Thymus (tissue), 11 donors: Measurements from ENCODE around the gene AUP1. TPM values are rescaled to one million over a fixed set of nuclear protein-coding genes. Genes with fewer than 3 reads are reported as not detected.

ENCODE experiments used
- DNase-seq, 9 donors: peaks; one replicate each; pipeline ENCODE4 v3.0.0-alpha.2; 2013; ENCODE audit warnings: low spot score in 9 of 9, low read depth in 6 of 9, missing footprints in 1 of 9
- H3K27ac ChIP-seq, 2 donors: one replicate each; pipeline ENCODE4 v1.5.1; 2013; ENCODE audit warnings: control low read depth in 1 of 2, low read depth in 1 of 2, low read length in 1 of 2, mild to moderate bottlenecking in 1 of 2, moderate library complexity in 1 of 2
- H3K27me3 ChIP-seq, 2 donors: one replicate each; pipeline ENCODE4 v1.5.1; 2013; ENCODE audit warnings: low read length in 1 of 2; ENCODE audit not compliant: control insufficient read depth in 2 of 2, insufficient read depth in 1 of 2
- H3K36me3 ChIP-seq, 2 donors: one replicate each; pipeline ENCODE4 v1.5.1; 2013; ENCODE audit warnings: low read length in 1 of 2, mild to moderate bottlenecking in 1 of 2, moderate library complexity in 1 of 2; ENCODE audit not compliant: control insufficient read depth in 2 of 2, insufficient read depth in 2 of 2
- H3K4me1 ChIP-seq, 2 donors: one replicate each; pipeline ENCODE4 v1.5.1; 2013; ENCODE audit warnings: low read length in 2 of 2; ENCODE audit not compliant: control insufficient read depth in 2 of 2, insufficient read depth in 2 of 2
- H3K4me3 ChIP-seq, 2 donors: one replicate each; pipeline ENCODE4 v1.5.1; 2013; ENCODE audit warnings: low read length in 2 of 2, control low read depth in 1 of 2, mild to moderate bottlenecking in 1 of 2
- H3K9me3 ChIP-seq, 2 donors: one replicate each; pipeline ENCODE4 v1.5.1; 2013; ENCODE audit warnings: low read length in 1 of 2, mild to moderate bottlenecking in 1 of 2; ENCODE audit not compliant: control insufficient read depth in 2 of 2, insufficient read depth in 1 of 2
- WGBS: extraction: QIAGEN DNeasy Blood & Tissue Kit; methylation state at CpG from one replicate; pipeline ENCODE4 v1.1.7; 2013; 5-methylcytosine and 5-hydroxymethylcytosine counted together
- polyA plus RNA-seq: library from polyadenylated mRNA; stranded (reverse); fragments of 200-250 nt; gene quantifications from one replicate; pipeline ENCODE4 v1.2.3, GENCODE V29; 2013
- total RNA-seq: library from RNA; stranded (reverse); fragments of 120-200 nt; gene quantifications from one replicate; pipeline ENCODE4 v1.2.4, GENCODE V29; 2013
- donor health status: healthy.

Gene AUP1
- total and polyA plus RNA-seq, 2 donors, result 59.5 to 208 TPM

DNA sequence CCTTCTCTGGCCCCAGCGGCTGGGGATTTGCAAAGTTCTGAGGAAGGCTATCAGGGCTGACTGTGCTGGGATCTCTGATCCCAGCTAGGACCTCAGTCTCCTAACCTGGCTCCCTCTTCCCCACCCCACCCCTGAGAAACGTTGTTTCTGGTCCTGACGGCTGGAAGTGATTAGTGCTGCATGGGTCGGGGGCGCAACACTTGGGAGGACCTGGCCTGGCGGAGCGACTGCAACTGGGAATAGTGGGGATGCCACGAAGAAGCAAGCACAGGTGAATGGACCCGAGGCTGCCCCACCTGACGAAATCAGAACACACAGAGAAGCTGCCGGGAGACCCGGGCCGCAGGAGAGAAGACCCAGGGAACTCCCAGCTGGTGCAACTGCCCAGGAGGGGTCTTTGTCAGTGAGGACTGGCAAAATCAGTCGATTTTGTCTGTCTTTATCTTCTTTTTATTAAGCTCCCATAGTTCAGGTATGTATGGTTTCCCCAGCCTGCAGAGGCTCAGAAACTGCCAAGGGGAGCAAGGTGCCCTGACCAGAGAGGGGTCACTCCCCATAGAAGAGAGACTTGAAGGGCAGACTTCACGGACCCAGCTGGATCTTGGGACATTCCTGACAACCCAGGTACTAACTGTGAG is 29.4 kb downstream of the AUP1 start:
- peaks cover 90 to 93% of the 10 kb centered on the region in 2 donors for H3K27me3 ChIP-seq
- DNase-seq, result no peak
- 55% methylated on average over 15 of the region's 15 CpGs for WGBS

DNA sequence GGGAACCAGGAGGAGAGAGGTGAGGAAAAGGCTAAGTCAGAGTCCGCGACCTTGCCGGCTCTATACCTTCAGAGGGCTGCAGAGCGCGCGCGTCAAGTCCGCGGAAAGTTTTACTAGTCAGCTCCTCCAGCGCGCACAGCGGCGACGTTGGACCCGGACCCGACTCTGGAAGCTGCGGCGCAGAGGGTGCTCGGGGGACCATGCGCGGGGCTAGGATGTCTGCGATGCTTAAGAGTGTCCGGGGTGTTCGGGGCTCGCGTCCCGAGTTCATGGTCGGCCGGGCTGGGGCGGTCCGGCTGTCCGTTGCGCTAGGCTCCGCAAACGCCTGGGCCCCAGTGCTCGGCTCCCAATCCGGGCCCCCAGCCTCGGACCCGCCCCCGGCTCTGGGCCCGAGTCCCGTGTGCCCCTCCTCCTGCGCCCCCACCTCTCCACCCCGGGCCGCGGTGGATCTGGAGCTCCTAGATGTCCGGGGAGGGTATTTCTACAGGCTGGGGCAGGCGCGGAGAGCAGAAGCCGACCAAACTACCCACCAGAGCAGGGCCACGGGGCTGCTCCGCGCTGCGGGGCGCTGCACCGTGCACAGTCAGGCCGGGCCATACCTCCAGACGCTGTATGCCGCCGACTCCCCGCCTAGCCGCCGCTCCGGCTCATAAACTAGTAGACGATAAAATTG is 30.1 kb downstream of the AUP1 start, which contains the start of gene LBX2:
TSS of gene LBX2 (minus strand) at position 337 of the 673 bp plus-strand sequence. CDS start at position 271, 66 bp downstream.
- H3K9me3 ChIP-seq, result peaks cover 0 to 12% of the 10 kb centered on the region in 2 donors
- 4% methylated on average over 65 of the region's 65 CpGs for WGBS
- peaks cover 83 to 87% of the 10 kb centered on the region in 2 donors for H3K27me3 ChIP-seq
- H3K27ac ChIP-seq, result no peak within 1 kb of the TSS
- no peaks in the 10 kb centered on the region for H3K36me3 ChIP-seq
- peak within 1 kb of the TSS in 1 of 2 donors; percentile 29 for H3K4me3 ChIP-seq
- peaks cover 20 to 48% of the 10 kb centered on the region in 2 donors for H3K4me1 ChIP-seq
- DNase-seq, result no peak

More for the DNA sequence above, 29.4 kb downstream of the AUP1 start:
- Histone ChIP-seq H3K4me3 (no peak overlapping the region), H3K9me3 (peaks cover 2 to 12% of the 10 kb centered on the region in 2 donors), H3K27ac (no peak overlapping the region), H3K36me3 (peaks cover 2 to 5% of the 10 kb centered on the region in 2 donors), H3K4me1 (peaks cover 20 to 48% of the 10 kb centered on the region in 2 donors)

GRCh38 chr2:74498500-74499266 is 30.8 kb downstream of the AUP1 start:
- H3K9me3 ChIP-seq, result peaks cover 0 to 12% of the 10 kb centered on the region in 2 donors
- H3K36me3 ChIP-seq, result peaks cover 1 to 7% of the 10 kb centered on the region in 2 donors
- peak in 1 of 9 donors; percentile 27 for DNase-seq
- 2% methylated on average over 41 of the region's 41 CpGs for WGBS
- H3K4me3 ChIP-seq, result peak overlapping the region in 1 of 2 donors; percentile 29
- peaks cover 20 to 46% of the 10 kb centered on the region in 2 donors for H3K4me1 ChIP-seq
- peaks cover 76 to 80% of the 10 kb centered on the region in 2 donors for H3K27me3 ChIP-seq
- no peak overlapping the region for H3K27ac ChIP-seq

DNA sequence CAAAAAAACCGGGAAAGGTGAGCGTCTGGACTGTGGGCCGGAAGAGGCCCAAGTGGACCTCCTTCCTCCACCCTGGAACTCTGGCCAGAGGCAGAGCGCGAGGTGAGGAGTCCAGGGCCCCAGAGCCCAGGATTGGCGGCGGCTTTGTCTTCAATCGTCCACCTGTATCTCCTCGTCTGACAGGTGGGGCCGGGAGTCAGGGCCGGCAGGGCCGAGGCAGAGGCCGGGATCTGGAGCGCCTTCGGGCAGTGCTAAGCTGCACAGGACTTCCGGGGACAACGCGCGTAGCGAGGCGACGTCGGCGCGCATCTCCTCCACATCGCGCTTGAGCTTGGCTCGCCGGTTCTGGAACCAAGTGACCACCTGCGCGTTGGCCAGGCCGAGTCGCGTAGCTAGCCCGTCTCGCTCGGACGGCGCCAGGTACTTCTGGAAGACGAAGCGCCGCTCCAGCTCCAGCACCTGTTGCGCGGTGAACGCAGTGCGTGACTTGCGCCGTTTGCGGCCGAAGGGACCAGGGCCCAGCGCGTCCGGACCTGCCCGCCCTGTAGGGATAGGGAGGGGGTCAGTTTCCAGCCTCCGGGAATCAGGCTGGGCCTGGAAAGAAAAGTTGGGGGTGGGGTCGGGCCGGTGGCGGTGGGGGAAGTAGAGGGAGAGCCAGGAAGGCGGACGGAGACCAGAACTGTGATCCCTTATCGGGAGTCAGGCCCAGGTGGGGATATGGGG is 31.6 kb downstream of the AUP1 start:
- DNase-seq, result no peak
- peaks cover 15 to 39% of the 10 kb centered on the region in 2 donors for H3K4me1 ChIP-seq
- peaks cover 8 to 13% of the 10 kb centered on the region in 2 donors for H3K36me3 ChIP-seq
- no peak overlapping the region for H3K27ac ChIP-seq
- peaks cover 69 to 72% of the 10 kb centered on the region in 2 donors for H3K27me3 ChIP-seq
- peaks cover 0 to 12% of the 10 kb centered on the region in 2 donors for H3K9me3 ChIP-seq
- peak overlapping the region; percentile 19 to 29 for H3K4me3 ChIP-seq
- 5% methylated on average over 61 of the region's 61 CpGs for WGBS

DNA sequence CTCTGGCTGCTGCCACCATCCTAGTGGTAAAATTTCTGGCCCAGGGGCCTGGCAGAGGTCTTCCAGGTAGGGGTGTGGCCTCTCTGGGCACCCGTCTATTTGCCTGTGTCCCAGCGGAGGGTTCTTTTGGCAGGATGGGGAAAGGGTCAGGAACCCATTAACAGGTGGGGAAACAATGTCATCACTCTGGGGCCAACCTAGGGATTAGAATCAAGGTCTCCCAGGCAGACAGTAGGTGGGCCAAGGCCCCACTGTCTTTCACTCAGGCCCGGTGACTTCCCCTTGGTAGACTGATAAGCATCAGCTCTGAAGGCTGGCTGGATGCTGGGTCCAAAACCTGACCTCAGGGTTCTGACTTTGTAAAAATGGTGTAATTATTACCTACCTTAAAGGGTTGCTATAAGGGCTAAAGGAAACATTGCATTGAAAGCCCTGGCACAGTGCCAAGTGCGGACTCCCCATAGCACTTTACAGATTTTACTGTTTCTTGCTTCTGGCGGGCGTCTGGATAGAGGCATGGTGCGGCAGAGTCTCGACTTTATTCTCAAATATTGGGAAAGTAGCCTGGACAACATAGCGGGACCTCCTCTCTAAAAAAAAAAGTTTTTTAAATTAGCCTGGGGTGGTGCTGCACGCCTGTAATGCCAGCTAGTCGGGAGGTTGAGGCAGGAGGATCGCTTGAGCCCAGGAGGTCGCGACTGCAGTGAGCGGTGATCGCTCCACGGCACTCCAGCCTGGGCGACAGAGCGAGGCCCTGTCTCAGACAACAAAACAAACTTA is 32.3 kb downstream of the AUP1 start:
- Histone ChIP-seq H3K9me3 (peaks cover 0 to 12% of the 10 kb centered on the region in 2 donors), H3K36me3 (peaks cover 16 to 20% of the 10 kb centered on the region in 2 donors), H3K4me1 (peaks cover 12 to 31% of the 10 kb centered on the region in 2 donors), H3K4me3 (peak overlapping the region in 1 of 2 donors; percentile 19), H3K27ac (no peak overlapping the region), H3K27me3 (peaks cover 61 to 65% of the 10 kb centered on the region in 2 donors)
- WGBS, result 66% methylated on average over 19 of the region's 19 CpGs
- DNase-seq, result no peak

GRCh38 chr2:74495440-74495839 is 34.1 kb downstream of the AUP1 start:
- Histone ChIP-seq H3K4me3 (no peak overlapping the region), H3K9me3 (peaks cover 0 to 12% of the 10 kb centered on the region in 2 donors), H3K4me1 (peaks cover 12 to 28% of the 10 kb centered on the region in 2 donors), H3K27me3 (peaks cover 44 to 47% of the 10 kb centered on the region in 2 donors), H3K27ac (no peak overlapping the region), H3K36me3 (peaks cover 33 to 38% of the 10 kb centered on the region in 2 donors)
- 96% methylated on average over 1 of the region's 1 CpG for WGBS
- no peak for DNase-seq

DNA sequence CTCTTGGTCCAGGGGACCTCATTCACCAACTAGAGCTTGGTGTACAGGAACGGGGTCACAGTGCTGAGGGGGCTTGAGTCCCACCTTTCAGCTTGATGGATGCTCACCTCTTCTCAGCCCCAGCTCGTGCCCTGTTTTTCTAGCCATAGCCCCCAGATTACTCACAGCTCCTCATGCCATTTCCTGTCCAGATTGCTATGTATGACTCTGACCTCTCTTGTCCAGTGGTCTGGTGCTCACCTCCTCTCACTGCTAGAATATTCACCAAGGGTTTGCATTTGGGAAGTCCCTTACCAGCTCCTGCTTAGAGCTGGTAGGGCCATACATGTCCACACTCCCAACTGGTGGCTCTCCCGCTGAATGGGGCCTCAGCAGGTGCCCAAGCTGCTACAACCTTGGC is 36.0 kb downstream of the AUP1 start:
- Histone ChIP-seq H3K36me3 (peaks cover 42 to 46% of the 10 kb centered on the region in 2 donors), H3K9me3 (peaks cover 0 to 5% of the 10 kb centered on the region in 2 donors)
- WGBS, result 93% methylated on average over 3 of the region's 3 CpGs

More for the DNA sequence above, 36.0 kb downstream of the AUP1 start:
- DNase-seq, result no peak
- no peak overlapping the region for H3K27ac ChIP-seq
- peaks cover 25 to 28% of the 10 kb centered on the region in 2 donors for H3K27me3 ChIP-seq
- no peak overlapping the region for H3K4me3 ChIP-seq
- peaks cover 10 to 13% of the 10 kb centered on the region in 2 donors for H3K4me1 ChIP-seq
